Vein endothelial cell (primary cell): ENCODE measurements around the gene VIT. TPM values are rescaled to one million over a fixed set of nuclear protein-coding genes. Genes with fewer than 3 reads are reported as not detected.

Experiments
- total RNA-seq: library from RNA; depleted of rRNA; stranded (reverse); fragments of >200 nt; gene quantifications from 2 replicates; pipeline ENCODE4 v1.2.3, GENCODE V29; 2012

VIT gene, protein sequence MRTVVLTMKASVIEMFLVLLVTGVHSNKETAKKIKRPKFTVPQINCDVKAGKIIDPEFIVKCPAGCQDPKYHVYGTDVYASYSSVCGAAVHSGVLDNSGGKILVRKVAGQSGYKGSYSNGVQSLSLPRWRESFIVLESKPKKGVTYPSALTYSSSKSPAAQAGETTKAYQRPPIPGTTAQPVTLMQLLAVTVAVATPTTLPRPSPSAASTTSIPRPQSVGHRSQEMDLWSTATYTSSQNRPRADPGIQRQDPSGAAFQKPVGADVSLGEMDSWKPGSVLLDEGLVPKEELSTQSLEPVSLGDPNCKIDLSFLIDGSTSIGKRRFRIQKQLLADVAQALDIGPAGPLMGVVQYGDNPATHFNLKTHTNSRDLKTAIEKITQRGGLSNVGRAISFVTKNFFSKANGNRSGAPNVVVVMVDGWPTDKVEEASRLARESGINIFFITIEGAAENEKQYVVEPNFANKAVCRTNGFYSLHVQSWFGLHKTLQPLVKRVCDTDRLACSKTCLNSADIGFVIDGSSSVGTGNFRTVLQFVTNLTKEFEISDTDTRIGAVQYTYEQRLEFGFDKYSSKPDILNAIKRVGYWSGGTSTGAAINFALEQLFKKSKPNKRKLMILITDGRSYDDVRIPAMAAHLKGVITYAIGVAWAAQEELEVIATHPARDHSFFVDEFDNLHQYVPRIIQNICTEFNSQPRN
- 1.3 and 3.2 TPM in 2 replicates for total RNA-seq

DNA sequence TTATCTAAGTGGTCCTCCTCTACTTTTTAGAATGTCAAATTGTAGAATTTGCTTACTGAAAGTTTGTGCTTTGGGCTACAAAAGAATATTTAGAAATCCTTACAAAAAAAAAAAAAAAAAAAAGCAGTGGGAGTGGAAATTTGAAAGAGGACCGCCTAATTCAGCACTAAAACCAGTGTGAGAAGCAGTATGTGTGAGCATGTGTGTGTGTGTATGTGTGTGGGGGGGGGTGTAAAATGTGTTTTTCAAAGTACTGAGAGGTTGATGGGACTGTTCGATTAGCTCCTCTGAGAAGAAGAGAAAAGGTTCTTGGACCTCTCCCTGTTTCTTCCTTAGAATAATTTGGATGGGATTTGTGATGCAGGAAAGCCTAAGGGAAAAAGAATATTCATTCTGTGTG lies at the start of gene VIT:
Gene VIT (plus strand): TSS at position 175 of the 400 bp plus-strand sequence. CDS start 19,664 bp downstream, outside the sequence.

Other genes with a start within 250 kb of the VIT start
- gene FEZ2, start 98.5 kb upstream of the VIT start, total RNA-seq: 90.5 and 105 TPM in 2 replicates